Measurements from ENCODE around the gene SOX5.
"Not testable (repeated sequence)": the region's sequence is repeated elsewhere in the genome, so short reads cannot be mapped to it uniquely, and the experiment has no call there.

The SOX5 gene

DNA sequence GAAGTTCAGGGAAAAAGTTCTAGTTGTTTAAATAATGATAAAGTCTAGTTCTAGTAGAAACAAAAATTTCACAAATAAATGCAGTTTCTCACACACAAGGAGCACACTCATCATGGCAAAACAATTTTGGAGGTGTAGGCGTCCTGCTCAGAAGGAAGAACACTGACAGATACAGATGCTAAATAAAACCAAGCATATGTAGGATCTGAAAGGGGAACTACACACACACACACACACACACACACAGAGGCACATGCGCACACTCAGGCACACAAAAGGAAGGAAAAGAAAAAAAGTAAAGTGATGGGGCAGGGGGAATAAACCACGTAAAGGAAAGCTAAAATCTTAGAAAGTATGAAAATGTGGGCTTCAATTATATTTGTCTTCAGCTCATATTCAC is 117.7 kb downstream of the SOX5 start:
- Histone ChIP-seq H3K4me2 (ENCODE audit: low read depth, low read length, poor library complexity, severe bottlenecking) (no peak overlapping the region), H3K27me3 (ENCODE audit: insufficient read depth, low read length, poor library complexity, severe bottlenecking) (no peaks in the 10 kb centered on the region), H2AFZ (ENCODE audit: low read length) (no peak overlapping the region), H3K4me3 (ENCODE audit: low read length, poor library complexity, severe bottlenecking) (no peak overlapping the region), H3K79me2 (ENCODE audit: insufficient read depth, low read length) (no peaks in the 10 kb centered on the region), H3K9ac (ENCODE audit: low read depth, low read length, poor library complexity, severe bottlenecking) (no peak overlapping the region), H3K9me3 (ENCODE audit: insufficient read depth, low read depth, low read length) (no peaks in the 10 kb centered on the region), H3K36me3 (ENCODE audit: insufficient read depth, low read length) (no peaks in the 10 kb centered on the region), H4K20me1 (ENCODE audit: insufficient read depth, low read length, poor library complexity, severe bottlenecking) (no peaks in the 10 kb centered on the region), H3K4me1 (ENCODE audit: insufficient read depth, low read length, poor library complexity, severe bottlenecking) (no peaks in the 10 kb centered on the region), H3K9me2 (replicated peaks; ENCODE audit: low read depth, low read length) (no peaks in the 10 kb centered on the region), H3F3A (ENCODE audit: low read depth) (no peaks in the 10 kb centered on the region)
- TF ChIP-seq CTCF (conservative IDR thresholded peaks at IDR 0.05; ENCODE audit: low read length) (no peak), EZH2phosphoT487 (IDR thresholded peaks at IDR 0.05; ENCODE audit: borderline replicate concordance) (no peak)

- H3K4me3 ChIP-seq (ENCODE audit: low read length, poor library complexity, severe bottlenecking), result no peak overlapping the region
- TF ChIP-seq CTCF (conservative IDR thresholded peaks at IDR 0.05; ENCODE audit: low read length), result no peak
- no peak for TF ChIP-seq EZH2phosphoT487 (IDR thresholded peaks at IDR 0.05; ENCODE audit: borderline replicate concordance)
- H3K9ac ChIP-seq (ENCODE audit: low read depth, low read length, poor library complexity, severe bottlenecking), result no peak overlapping the region
Observed at GRCh38 chr12:23830210-23830609, 119.3 kb downstream of the SOX5 start.

DNA sequence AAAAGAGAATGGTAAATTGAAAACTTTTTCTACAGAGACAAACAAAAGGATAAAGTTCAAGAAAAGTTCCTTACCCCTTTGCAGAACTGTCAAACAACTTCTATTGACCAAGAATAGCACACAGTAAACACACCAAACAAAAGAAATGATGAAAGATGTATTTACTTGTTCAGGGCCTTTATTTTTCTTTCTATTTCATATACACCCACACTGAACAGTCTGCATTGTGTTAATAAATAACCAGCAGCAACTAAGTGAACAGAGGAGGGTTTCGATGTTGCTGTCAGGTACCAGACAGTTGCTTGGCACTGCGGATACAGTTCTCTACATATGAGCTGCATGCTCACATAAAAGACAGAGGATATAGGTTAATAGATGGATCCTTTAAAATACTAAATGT is 122.1 kb downstream of the SOX5 start:
- Histone ChIP-seq H4K20me1 (ENCODE audit: insufficient read depth, low read length, poor library complexity, severe bottlenecking) (no peaks in the 10 kb centered on the region), H3K9me2 (replicated peaks; ENCODE audit: low read depth, low read length) (no peaks in the 10 kb centered on the region), H2AFZ (ENCODE audit: low read length) (no peak overlapping the region), H3K4me3 (ENCODE audit: low read length, poor library complexity, severe bottlenecking) (no peak overlapping the region), H3K27me3 (ENCODE audit: insufficient read depth, low read length, poor library complexity, severe bottlenecking) (no peaks in the 10 kb centered on the region), H3K79me2 (ENCODE audit: insufficient read depth, low read length) (no peaks in the 10 kb centered on the region), H3K36me3 (ENCODE audit: insufficient read depth, low read length) (no peaks in the 10 kb centered on the region), H3K4me2 (ENCODE audit: low read depth, low read length, poor library complexity, severe bottlenecking) (no peak overlapping the region), H3F3A (ENCODE audit: low read depth) (no peaks in the 10 kb centered on the region), H3K9ac (ENCODE audit: low read depth, low read length, poor library complexity, severe bottlenecking) (no peak overlapping the region), H3K4me1 (ENCODE audit: insufficient read depth, low read length, poor library complexity, severe bottlenecking) (no peaks in the 10 kb centered on the region), H3K9me3 (ENCODE audit: insufficient read depth, low read depth, low read length) (no peaks in the 10 kb centered on the region)
- TF ChIP-seq EZH2phosphoT487 (IDR thresholded peaks at IDR 0.05; ENCODE audit: borderline replicate concordance), result no peak
- no peak for TF ChIP-seq CTCF (conservative IDR thresholded peaks at IDR 0.05; ENCODE audit: low read length)

More at GRCh38 chr12:23830210-23830609, 119.3 kb downstream of the SOX5 start:
- Histone ChIP-seq H3K4me1 (ENCODE audit: insufficient read depth, low read length, poor library complexity, severe bottlenecking) (no peaks in the 10 kb centered on the region), H3K79me2 (ENCODE audit: insufficient read depth, low read length) (no peaks in the 10 kb centered on the region), H3K4me2 (ENCODE audit: low read depth, low read length, poor library complexity, severe bottlenecking) (no peak overlapping the region), H3F3A (ENCODE audit: low read depth) (no peaks in the 10 kb centered on the region), H3K9me2 (replicated peaks; ENCODE audit: low read depth, low read length) (no peaks in the 10 kb centered on the region), H2AFZ (ENCODE audit: low read length) (no peak overlapping the region), H3K36me3 (ENCODE audit: insufficient read depth, low read length) (no peaks in the 10 kb centered on the region), H3K27me3 (ENCODE audit: insufficient read depth, low read length, poor library complexity, severe bottlenecking) (no peaks in the 10 kb centered on the region), H4K20me1 (ENCODE audit: insufficient read depth, low read length, poor library complexity, severe bottlenecking) (no peaks in the 10 kb centered on the region), H3K9me3 (ENCODE audit: insufficient read depth, low read depth, low read length) (no peaks in the 10 kb centered on the region)

DNA sequence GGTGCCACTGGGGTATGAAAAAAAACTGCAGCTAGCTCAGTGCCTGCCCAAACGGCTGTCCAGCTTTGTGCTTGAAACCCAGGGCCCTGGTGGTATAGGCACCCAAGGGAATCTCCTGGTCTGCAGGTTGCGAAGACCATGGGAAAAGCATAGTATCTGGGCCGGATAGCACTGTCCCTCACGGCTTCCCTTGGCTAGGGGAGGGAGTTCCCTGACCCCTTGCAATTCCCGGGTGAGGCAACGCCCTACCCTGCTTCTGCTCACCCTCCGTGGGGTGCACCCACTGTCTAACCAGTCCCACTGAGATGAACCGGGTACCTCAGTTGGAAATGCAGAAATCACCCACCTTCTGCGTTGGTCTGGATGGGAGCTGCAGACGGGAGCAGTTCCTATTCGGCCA is 124.3 kb downstream of the SOX5 start:
- not testable (repeated sequence) for H3K9me3 ChIP-seq (ENCODE audit: insufficient read depth, low read depth, low read length); H2AFZ ChIP-seq (ENCODE audit: low read length); H3F3A ChIP-seq (ENCODE audit: low read depth); H4K20me1 ChIP-seq (ENCODE audit: insufficient read depth, low read length, poor library complexity, severe bottlenecking); H3K4me3 ChIP-seq (ENCODE audit: low read length, poor library complexity, severe bottlenecking); H3K79me2 ChIP-seq (ENCODE audit: insufficient read depth, low read length); H3K27me3 ChIP-seq (ENCODE audit: insufficient read depth, low read length, poor library complexity, severe bottlenecking); H3K4me1 ChIP-seq (ENCODE audit: insufficient read depth, low read length, poor library complexity, severe bottlenecking); H3K9ac ChIP-seq (ENCODE audit: low read depth, low read length, poor library complexity, severe bottlenecking); H3K36me3 ChIP-seq (ENCODE audit: insufficient read depth, low read length); H3K4me2 ChIP-seq (ENCODE audit: low read depth, low read length, poor library complexity, severe bottlenecking); H3K9me2 ChIP-seq (replicated peaks; ENCODE audit: low read depth, low read length)
